Measurements from ENCODE around the gene FILIP1L.
"Not testable (repeated sequence)": the region's sequence is repeated elsewhere in the genome, so short reads cannot be mapped to it uniquely, and the experiment has no call there.

Gene FILIP1L

GRCh38 chr3:99859825-99860224, 254.5 kb downstream of the FILIP1L start:
- DNase-seq = no peak

- no peak for DNase-seq
These were observed 255.8 kb downstream of the FILIP1L start for GRCh38 chr3:99858469-99858868.

DNA sequence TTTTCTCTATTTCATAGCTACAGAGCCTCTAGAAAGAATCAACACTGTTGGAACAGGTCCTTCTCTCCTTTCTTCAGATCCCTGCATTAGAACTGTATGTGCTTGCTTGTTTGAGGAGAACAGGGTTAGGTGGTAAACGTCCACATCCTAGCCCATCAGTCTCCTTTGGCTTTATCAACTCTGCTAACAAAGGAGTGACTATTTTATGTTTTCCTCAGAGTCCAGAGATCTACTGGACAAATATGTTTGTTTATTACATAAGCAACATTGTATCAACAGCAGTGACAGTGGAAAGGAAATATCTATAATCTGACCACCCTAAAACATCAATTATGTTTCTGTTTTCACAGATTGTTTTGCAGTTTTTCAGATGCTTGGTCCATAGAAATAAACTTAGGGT, 257.0 kb downstream of the FILIP1L start:
- no peak for DNase-seq

GRCh38 chr3:99856437-99857220, 257.7 kb downstream of the FILIP1L start:
- peak in 1 of 5 donors; percentile 41 for DNase-seq

DNA sequence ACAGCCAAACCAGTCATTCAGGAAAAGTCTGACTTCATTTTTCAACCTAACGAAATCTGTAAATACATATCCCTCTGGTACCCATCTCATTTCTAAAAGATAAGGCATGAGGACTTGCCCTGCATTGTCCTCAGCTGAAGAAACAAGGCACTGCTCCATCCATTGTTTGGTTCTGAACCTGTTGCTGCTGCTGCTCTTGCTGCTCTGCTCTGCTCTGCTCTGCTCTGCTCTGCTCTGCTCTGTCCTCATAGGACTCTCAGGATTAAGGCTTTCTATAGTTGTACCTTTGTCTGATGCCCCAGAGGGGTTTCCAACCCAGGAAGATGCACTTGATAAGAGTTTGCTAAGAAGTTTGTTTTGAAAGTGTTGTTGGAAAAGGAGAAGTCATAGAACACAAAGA, 258.4 kb downstream of the FILIP1L start:
- no peak for DNase-seq

DNA sequence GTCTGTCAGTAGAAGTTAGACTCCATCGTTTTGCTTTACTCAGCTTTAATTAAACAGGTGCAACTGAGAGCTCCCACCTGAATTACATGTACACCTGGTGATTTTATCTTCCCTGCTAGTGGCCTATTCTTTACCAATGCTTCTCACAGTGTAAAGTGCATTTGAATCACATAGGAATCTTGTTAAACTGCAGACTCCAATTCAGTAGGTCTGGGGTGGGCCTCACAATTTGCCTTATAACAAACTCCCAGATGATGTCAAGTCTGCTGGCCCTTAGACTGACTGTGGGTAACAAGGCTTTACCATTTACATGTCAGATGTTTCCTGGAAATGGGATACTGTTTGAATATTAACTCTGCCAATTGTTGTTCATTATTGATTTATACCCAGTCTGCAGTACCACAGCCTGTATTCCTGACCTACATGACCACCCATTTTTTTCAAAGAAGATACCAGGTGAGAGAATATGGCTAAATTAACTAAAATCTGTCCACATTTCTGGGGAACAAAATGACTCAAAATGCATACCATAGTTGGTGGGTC, 259.5 kb downstream of the FILIP1L start:
- no peak for DNase-seq

DNA sequence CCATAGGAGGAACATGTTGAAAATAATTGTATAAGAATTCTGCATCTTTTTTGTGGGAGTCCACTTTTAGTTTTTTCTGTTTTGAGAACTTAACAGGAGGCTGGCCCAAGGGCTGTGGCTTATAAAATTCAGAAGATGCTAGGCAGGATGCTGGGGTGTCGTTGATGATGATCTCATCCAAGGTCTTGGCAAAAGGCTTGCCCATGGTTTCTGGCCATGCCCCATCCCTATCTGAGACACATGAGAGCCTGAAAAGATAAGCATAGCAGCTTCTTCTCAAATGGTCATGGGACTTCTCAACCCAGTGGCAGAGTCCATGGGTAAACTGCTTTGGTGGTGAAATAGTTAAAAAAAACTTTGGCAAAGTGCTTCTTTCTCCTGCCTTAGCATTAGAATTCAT, 261.4 kb downstream of the FILIP1L start:
- DNase-seq = no peak

DNA sequence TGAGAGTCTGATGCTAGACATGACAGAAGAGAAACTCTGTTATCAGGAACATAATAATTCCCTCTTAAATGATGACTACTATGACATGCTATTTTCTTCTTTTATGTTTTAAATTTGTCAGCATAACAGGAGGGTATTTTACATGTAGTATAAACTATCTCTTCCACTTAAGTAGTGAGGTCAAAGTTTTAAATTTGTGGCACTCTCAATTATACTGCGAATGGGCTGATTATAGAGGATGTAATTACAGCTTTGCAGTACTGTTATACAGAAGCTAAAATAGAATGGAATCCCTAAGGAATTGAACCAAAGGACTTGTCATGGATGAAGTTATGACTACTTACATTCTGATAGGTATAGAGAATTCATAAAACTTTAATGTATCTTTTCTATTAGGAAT, 262.3 kb downstream of the FILIP1L start:
- DNase-seq = no peak

DNA sequence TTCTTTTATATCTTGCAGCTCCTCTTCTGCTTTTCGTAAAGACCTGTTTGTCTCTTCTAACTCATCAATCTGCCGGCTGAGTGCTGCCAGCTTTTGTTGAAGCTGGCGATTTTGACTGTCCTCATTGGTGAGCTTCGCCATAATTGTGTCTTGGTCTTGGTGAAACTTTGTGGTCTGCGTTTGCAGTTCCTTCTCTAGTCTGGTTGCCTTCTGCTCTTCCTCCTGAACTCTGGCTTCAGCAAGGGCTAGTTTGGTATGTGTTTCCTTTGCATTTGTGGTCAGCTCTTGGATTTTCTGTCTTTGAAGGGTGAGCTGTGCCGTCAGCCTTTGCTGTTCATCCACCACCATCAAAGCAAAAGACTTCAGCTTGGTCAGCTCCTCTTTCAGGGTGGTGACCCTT, 263.7 kb downstream of the FILIP1L start:
- no peak for DNase-seq

- no peak for DNase-seq
These were observed 265.9 kb downstream of the FILIP1L start for GRCh38 chr3:99848433-99848832.

DNA sequence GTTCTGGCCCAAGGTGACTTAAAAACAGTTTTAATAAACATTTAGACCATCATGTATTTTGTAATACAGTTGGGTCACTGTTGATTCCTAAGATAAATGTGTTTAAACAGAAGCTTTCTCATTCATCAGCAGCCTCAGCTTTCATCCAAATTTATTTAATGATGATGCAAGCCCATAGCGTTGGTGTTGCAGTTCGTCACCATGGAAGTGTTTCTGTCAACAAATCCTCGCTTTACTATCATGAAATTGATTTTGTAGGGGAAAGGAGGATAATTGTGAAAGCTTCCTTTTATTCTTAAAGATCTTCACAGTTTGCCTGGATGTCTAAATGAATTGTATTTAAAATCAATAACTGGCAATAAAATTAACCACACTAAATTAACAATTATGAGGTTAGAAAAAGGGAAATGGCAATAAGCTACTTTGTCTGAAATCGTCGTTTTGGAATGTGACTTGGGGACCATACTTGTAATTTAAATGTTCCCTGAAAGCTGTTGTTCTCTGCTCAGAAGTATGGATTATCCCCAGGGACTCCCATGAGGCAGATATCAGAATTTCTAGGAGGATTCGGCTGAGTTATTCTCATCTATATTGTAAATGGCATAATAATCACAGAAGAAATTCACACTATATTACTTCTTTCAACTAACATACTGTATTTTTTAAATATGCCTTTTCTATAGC, 267.7 kb downstream of the FILIP1L start:
- no peak for DNase-seq

- no peak for DNase-seq
These were observed 268.3 kb downstream of the FILIP1L start for GRCh38 chr3:99845999-99846398.

DNA sequence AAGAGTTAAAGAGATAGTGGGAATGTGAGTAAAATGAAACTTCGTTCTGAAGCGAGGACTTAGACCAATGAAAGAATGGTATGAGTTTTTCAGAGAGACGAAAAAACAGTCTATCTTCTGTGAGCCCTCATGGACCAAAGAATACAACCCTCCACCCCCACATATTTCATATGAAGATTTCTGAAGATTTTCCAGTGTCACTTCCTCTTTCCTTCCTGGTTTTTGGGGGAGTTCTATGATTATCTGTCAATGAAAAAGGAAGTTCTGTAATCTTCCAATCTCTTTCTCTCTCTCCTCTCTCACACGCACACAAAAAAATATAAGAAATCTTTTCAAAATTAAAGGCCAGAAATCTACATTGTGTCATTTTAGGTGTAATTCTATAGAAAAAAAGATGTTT, 269.0 kb downstream of the FILIP1L start:
- no peak for DNase-seq

DNA sequence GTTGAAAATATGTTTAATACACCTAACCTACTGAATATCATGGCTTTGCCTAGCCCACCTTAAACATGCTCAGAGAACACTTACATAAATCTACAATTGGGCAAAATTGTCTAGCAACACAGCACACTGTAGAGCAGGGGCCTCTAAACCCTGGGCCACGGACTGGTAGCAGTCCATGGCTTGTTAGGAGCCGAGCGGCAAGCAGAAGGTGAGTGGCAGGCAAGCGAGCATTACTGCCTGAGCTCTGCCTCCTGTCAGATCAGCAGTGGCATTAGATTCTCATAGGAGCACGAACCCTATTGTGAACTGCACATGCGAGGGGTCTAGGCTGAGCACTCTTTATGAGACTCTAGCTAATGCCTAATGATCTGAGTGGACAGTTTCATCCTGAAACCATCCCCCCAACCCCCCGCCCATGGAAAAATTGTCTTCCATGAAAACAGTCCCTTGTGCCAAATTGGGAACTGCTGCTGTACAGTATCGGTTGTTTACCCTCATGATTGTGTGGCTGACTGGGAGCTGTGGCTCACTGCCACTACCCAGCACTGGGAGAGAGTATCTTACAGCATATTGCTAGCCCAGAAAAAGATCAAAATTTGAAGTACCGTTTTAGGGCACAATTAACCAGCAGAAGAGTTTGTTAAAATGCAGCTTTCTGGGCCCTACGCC, 270.6 kb downstream of the FILIP1L start:
- DNase-seq = no peak

GRCh38 chr3:99842826-99843589, 271.3 kb downstream of the FILIP1L start:
- peak in 1 of 5 donors; percentile 28 for DNase-seq

GRCh38 chr3:99841949-99842348, 272.4 kb downstream of the FILIP1L start:
- DNase-seq = not testable (repeated sequence)

- DNase-seq = no peak
These were observed 274.7 kb downstream of the FILIP1L start for GRCh38 chr3:99839613-99840012.

DNA sequence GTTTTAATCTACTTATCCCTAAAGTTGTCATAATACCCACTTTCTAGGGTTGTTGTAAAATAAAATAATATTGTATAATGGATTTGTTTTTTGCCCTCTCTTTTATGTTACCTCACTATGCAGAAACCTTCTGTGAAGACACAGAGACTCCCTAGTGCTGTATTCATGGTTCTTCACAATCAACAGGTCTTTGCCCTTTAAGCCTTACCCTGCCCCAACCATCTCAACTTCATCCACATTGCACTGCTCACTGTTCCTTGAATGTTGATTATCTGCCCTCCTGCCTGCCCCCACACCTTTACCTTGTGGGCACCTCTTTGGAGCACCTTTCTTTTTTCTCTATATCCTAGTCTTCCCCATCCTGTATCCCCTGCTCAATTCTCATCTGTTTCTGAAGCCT, 275.5 kb downstream of the FILIP1L start:
- no peak for DNase-seq

GRCh38 chr3:99837715-99838114, 276.6 kb downstream of the FILIP1L start:
- no peak for DNase-seq

GRCh38 chr3:99836681-99837080, 277.6 kb downstream of the FILIP1L start:
- no peak for DNase-seq

- DNase-seq = no peak
These were observed 279.9 kb downstream of the FILIP1L start for GRCh38 chr3:99834211-99834957.

DNA sequence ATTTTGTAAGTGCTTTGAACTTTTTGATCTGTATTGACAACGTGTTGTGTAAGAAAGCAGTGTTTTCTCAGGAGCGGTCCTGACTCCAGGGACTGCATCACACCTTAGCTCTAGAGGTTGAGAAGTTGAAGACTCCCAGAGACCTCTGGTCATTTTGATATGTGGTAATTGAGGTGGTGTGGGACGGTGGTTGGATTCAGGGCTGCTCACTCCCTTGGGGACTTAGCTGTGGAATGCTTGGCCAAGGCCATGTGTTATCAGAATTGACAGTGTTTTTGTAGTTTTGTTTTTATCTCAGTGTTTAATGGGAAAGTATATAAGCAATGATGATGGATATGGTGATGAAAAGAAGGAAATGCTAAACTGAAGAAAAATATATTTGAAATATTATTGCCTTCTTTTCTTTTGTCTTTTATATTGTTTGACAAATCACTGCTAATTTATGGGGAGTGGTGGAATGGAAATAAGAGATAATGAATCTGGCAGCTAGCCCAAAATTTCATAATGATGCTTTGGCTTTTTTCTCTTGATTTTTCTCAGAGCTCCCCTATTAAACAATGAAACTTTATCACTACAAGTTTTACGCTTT, 280.6 kb downstream of the FILIP1L start:
- DNase-seq = no peak
